ENCODE results near the gene CBLN3. TPM values are rescaled to one million over a fixed set of nuclear protein-coding genes. Genes with fewer than 3 reads are reported as not detected.

CBLN3 gene
- 0.94 to 2.1 TPM (median 1.5 TPM) in 3 replicates for total RNA-seq (2021)
- percentile 23 among the genes with signal in this experiment for Bru-seq, nascent RNA
- long read RNA-seq, experiment 1, partial matches to known transcripts: 0 of 2 reads
- long read RNA-seq, experiment 1, other reads (novel, unspliced or antisense): 0 of 2 reads
- long read RNA-seq, experiment 2, partial matches to known transcripts: 0 of 2 reads
- long read RNA-seq, experiment 2, other reads (novel, unspliced or antisense): 0 of 2 reads
- long read RNA-seq, experiment 3: 0 reads

DNA sequence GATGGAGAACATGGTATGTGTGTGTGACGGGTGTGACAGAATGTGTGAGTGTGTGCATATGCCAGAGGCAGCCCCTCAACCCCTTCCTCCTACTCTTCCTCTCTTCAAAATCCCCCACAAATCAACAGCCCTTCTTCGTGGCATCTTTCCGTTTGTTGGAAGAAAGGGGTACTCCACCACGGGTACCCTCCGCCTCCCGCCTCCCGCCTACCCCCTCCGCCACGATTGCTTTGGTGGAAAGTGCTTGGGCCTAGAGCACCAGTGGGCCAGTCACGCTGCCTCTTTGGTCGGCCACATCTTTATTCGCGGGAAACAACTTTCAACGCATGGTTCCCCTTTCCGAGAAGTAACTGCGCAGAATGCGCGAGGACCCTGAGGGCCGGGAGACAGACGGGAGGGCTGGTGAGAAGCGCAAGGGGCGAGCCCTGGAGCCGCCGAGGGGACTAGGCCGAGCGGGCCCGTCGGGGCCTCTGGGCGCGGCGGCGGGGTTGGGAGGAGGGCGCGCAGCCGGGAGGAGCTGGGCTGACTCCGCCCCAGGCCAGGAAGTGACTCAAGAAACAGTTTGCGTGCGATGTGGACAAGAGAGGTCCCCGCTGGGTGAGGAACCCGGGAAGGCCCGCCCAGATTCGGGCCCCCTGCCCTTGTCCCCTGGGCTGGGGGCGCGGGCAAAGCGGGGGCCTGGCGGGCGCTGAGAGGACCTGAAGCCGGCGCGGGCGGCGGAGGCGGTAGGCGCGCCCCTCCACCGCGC is at the start of gene CBLN3, which contains the start of gene KHNYN:
CBLN3 (minus strand) TSS at position 274 of the 748 bp plus-strand sequence. CDS start 614 bp downstream, outside the sequence.
KHNYN (plus strand) TSS at position 560 of the 748 bp plus-strand sequence. CDS start 777 bp downstream, outside the sequence.
- Mint-ChIP-seq H3K27ac (no peak within 1 kb of the TSS), H3K27me3 (ENCODE audit: low read depth) (peaks cover 19% of the 10 kb centered on the region), H3K4me1 (peaks cover 31% of the 10 kb centered on the region), H3K9me3 (no peaks in the 10 kb centered on the region), H3K36me3 (peaks cover 10% of the 10 kb centered on the region), H3K4me3 (peak within 1 kb of the TSS; percentile 74)
- POLR2A ChIA-PET: interaction anchor here (0.5 to 3.3 kb wide), 5 partner anchors 63 to 1810 kb away, joined by 3 to 23 read pairs (median 5); no protein-coding TSS in a partner anchor
- CTCF ChIA-PET: interaction anchor here (0.6 to 11.4 kb wide), 22 partner anchors 8 to 289 kb away, joined by 3 to 518 read pairs (median 10); partner anchors contain the start of genes ADCY4, CIDEB, DHRS1 and LTB4R2
- ATAC-seq: peak; percentile 70
- DNase-seq (ENCODE audit: low spot score): peak; percentile 80
- TF ChIP-seq TCF7 (CRISPR knock-in tag; IDR thresholded peaks at IDR 0.05; ENCODE audit: low read depth) (no peak), SMAD4 (CRISPR knock-in tag; IDR thresholded peaks at IDR 0.05) (no peak), ZBTB21 (CRISPR knock-in tag; IDR thresholded peaks at IDR 0.05; ENCODE audit: borderline replicate concordance) (no peak), NR1H2 (CRISPR knock-in tag; IDR thresholded peaks at IDR 0.05) (no peak), ZNF219 (CRISPR knock-in tag; IDR thresholded peaks at IDR 0.05; ENCODE audit: borderline replicate concordance) (no peak), SP1 (CRISPR knock-in tag; conservative IDR thresholded peaks at IDR 0.05) (peak; percentile 68), CREB1 (CRISPR knock-in tag; IDR thresholded peaks at IDR 0.05) (no peak), JUN (CRISPR knock-in tag; IDR thresholded peaks at IDR 0.05) (0 out of 2 replicates have a peak, but pooled peaks have one; percentile 38), ZNF671 (CRISPR knock-in tag; IDR thresholded peaks at IDR 0.05) (no peak), NR2C2 (CRISPR knock-in tag; IDR thresholded peaks at IDR 0.05) (no peak), TEAD1 (CRISPR knock-in tag; IDR thresholded peaks at IDR 0.05) (no peak), SMAD3 (CRISPR knock-in tag; IDR thresholded peaks at IDR 0.05; ENCODE audit: borderline replicate concordance) (no peak), ETV6 (CRISPR knock-in tag; IDR thresholded peaks at IDR 0.05) (no peak), ZNF317 (CRISPR knock-in tag; IDR thresholded peaks at IDR 0.05; ENCODE audit: borderline replicate concordance, low read depth) (no peak), ZNF121 (CRISPR knock-in tag; IDR thresholded peaks at IDR 0.05) (no peak)
- TF ChIP-seq, protein P1, sequence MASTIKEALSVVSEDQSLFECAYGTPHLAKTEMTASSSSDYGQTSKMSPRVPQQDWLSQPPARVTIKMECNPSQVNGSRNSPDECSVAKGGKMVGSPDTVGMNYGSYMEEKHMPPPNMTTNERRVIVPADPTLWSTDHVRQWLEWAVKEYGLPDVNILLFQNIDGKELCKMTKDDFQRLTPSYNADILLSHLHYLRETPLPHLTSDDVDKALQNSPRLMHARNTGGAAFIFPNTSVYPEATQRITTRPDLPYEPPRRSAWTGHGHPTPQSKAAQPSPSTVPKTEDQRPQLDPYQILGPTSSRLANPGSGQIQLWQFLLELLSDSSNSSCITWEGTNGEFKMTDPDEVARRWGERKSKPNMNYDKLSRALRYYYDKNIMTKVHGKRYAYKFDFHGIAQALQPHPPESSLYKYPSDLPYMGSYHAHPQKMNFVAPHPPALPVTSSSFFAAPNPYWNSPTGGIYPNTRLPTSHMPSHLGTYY (CRISPR knock-in tag; IDR thresholded peaks at IDR 0.05): no peak
- TF ChIP-seq, protein P2, sequence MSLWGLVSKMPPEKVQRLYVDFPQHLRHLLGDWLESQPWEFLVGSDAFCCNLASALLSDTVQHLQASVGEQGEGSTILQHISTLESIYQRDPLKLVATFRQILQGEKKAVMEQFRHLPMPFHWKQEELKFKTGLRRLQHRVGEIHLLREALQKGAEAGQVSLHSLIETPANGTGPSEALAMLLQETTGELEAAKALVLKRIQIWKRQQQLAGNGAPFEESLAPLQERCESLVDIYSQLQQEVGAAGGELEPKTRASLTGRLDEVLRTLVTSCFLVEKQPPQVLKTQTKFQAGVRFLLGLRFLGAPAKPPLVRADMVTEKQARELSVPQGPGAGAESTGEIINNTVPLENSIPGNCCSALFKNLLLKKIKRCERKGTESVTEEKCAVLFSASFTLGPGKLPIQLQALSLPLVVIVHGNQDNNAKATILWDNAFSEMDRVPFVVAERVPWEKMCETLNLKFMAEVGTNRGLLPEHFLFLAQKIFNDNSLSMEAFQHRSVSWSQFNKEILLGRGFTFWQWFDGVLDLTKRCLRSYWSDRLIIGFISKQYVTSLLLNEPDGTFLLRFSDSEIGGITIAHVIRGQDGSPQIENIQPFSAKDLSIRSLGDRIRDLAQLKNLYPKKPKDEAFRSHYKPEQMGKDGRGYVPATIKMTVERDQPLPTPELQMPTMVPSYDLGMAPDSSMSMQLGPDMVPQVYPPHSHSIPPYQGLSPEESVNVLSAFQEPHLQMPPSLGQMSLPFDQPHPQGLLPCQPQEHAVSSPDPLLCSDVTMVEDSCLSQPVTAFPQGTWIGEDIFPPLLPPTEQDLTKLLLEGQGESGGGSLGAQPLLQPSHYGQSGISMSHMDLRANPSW (CRISPR knock-in tag; conservative IDR thresholded peaks at IDR 0.05; ENCODE audit: low read depth): no peak
- TF ChIP-seq, protein P3, sequence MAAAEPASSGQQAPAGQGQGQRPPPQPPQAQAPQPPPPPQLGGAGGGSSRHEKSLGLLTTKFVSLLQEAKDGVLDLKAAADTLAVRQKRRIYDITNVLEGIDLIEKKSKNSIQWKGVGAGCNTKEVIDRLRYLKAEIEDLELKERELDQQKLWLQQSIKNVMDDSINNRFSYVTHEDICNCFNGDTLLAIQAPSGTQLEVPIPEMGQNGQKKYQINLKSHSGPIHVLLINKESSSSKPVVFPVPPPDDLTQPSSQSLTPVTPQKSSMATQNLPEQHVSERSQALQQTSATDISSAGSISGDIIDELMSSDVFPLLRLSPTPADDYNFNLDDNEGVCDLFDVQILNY (CRISPR knock-in tag; IDR thresholded peaks at IDR 0.05): peak; percentile 17; the same call in 1 of the 2 replicates
- TF ChIP-seq, protein P4, sequence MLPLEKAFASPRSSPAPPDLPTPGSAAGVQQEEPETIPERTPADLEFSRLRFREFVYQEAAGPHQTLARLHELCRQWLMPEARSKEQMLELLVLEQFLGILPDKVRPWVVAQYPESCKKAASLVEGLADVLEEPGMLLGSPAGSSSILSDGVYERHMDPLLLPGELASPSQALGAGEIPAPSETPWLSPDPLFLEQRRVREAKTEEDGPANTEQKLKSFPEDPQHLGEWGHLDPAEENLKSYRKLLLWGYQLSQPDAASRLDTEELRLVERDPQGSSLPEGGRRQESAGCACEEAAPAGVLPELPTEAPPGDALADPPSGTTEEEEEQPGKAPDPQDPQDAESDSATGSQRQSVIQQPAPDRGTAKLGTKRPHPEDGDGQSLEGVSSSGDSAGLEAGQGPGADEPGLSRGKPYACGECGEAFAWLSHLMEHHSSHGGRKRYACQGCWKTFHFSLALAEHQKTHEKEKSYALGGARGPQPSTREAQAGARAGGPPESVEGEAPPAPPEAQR (CRISPR knock-in tag; IDR thresholded peaks at IDR 0.05): no peak
- TF ChIP-seq, protein P5, sequence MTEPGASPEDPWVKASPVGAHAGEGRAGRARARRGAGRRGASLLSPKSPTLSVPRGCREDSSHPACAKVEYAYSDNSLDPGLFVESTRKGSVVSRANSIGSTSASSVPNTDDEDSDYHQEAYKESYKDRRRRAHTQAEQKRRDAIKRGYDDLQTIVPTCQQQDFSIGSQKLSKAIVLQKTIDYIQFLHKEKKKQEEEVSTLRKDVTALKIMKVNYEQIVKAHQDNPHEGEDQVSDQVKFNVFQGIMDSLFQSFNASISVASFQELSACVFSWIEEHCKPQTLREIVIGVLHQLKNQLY (CRISPR knock-in tag; IDR thresholded peaks at IDR 0.05): no peak
- TF ChIP-seq, protein P6, sequence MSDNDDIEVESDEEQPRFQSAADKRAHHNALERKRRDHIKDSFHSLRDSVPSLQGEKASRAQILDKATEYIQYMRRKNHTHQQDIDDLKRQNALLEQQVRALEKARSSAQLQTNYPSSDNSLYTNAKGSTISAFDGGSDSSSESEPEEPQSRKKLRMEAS (CRISPR knock-in tag; IDR thresholded peaks at IDR 0.05): peak; percentile 74; the same call in 1 of the 2 replicates
- TF ChIP-seq, protein P7, sequence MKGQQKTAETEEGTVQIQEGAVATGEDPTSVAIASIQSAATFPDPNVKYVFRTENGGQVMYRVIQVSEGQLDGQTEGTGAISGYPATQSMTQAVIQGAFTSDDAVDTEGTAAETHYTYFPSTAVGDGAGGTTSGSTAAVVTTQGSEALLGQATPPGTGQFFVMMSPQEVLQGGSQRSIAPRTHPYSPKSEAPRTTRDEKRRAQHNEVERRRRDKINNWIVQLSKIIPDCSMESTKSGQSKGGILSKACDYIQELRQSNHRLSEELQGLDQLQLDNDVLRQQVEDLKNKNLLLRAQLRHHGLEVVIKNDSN (CRISPR knock-in tag; IDR thresholded peaks at IDR 0.05): no peak
- TF ChIP-seq, protein P8, sequence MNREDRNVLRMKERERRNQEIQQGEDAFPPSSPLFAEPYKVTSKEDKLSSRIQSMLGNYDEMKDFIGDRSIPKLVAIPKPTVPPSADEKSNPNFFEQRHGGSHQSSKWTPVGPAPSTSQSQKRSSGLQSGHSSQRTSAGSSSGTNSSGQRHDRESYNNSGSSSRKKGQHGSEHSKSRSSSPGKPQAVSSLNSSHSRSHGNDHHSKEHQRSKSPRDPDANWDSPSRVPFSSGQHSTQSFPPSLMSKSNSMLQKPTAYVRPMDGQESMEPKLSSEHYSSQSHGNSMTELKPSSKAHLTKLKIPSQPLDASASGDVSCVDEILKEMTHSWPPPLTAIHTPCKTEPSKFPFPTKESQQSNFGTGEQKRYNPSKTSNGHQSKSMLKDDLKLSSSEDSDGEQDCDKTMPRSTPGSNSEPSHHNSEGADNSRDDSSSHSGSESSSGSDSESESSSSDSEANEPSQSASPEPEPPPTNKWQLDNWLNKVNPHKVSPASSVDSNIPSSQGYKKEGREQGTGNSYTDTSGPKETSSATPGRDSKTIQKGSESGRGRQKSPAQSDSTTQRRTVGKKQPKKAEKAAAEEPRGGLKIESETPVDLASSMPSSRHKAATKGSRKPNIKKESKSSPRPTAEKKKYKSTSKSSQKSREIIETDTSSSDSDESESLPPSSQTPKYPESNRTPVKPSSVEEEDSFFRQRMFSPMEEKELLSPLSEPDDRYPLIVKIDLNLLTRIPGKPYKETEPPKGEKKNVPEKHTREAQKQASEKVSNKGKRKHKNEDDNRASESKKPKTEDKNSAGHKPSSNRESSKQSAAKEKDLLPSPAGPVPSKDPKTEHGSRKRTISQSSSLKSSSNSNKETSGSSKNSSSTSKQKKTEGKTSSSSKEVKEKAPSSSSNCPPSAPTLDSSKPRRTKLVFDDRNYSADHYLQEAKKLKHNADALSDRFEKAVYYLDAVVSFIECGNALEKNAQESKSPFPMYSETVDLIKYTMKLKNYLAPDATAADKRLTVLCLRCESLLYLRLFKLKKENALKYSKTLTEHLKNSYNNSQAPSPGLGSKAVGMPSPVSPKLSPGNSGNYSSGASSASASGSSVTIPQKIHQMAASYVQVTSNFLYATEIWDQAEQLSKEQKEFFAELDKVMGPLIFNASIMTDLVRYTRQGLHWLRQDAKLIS (CRISPR knock-in tag; IDR thresholded peaks at IDR 0.05; ENCODE audit: borderline replicate concordance): no peak
